Measurements from ENCODE around the gene KIFC3.
"Not testable (repeated sequence)": the region's sequence is repeated elsewhere in the genome, so short reads cannot be mapped to it uniquely, and the experiment has no call there.

KIFC3 gene

DNA sequence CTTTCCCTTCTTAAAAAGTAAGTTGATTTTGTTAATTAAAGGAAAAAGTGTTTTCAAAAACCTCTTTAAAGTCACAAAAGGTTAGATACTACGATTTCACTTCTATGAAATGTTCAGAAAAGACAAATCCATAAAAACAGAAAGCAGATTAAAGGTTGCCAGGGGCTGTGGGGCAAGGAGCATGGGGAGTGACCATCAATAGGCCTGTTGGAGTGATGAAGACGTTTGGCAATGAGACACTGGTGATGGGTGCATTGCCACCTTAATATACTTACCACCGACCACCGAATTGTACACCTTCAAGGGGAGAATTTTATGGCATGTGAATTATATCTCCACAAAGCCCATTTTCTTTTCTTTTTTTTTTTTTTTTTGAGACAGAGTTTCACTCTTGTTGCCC lies 19.2 kb downstream of the KIFC3 start:
- no peaks in the 10 kb centered on the region for H3K36me3 ChIP-seq (ENCODE audit: control insufficient read depth, insufficient read depth, low read length)
- no peak overlapping the region for H3K27ac ChIP-seq (ENCODE audit: low read depth, low read length)
- 0 out of 2 replicates have a peak, but pooled peaks cover 3% of the 10 kb centered on the region for H3K4me1 ChIP-seq (ENCODE audit: control insufficient read depth, insufficient read depth, low read length)
- no peaks in the 10 kb centered on the region for H3K9me3 ChIP-seq (ENCODE audit: control insufficient read depth, insufficient read depth, low read length)
- H3K4me3 ChIP-seq (ENCODE audit: low read depth, low read length): no peak overlapping the region
- H3K9ac ChIP-seq (ENCODE audit: low read depth, low read length): no peak overlapping the region
- no peaks in the 10 kb centered on the region for H3K27me3 ChIP-seq (ENCODE audit: control insufficient read depth, insufficient read depth, low read length)

GRCh38 chr16:57782607-57783055 lies 19.7 kb downstream of the KIFC3 start:
- not testable (repeated sequence) for H3K27me3 ChIP-seq (ENCODE audit: control insufficient read depth, insufficient read depth, low read length); H3K9me3 ChIP-seq (ENCODE audit: control insufficient read depth, insufficient read depth, low read length); H3K36me3 ChIP-seq (ENCODE audit: control insufficient read depth, insufficient read depth, low read length); H3K4me3 ChIP-seq (ENCODE audit: low read depth, low read length); H3K4me1 ChIP-seq (ENCODE audit: control insufficient read depth, insufficient read depth, low read length); H3K27ac ChIP-seq (ENCODE audit: low read depth, low read length); H3K9ac ChIP-seq (ENCODE audit: low read depth, low read length)

DNA sequence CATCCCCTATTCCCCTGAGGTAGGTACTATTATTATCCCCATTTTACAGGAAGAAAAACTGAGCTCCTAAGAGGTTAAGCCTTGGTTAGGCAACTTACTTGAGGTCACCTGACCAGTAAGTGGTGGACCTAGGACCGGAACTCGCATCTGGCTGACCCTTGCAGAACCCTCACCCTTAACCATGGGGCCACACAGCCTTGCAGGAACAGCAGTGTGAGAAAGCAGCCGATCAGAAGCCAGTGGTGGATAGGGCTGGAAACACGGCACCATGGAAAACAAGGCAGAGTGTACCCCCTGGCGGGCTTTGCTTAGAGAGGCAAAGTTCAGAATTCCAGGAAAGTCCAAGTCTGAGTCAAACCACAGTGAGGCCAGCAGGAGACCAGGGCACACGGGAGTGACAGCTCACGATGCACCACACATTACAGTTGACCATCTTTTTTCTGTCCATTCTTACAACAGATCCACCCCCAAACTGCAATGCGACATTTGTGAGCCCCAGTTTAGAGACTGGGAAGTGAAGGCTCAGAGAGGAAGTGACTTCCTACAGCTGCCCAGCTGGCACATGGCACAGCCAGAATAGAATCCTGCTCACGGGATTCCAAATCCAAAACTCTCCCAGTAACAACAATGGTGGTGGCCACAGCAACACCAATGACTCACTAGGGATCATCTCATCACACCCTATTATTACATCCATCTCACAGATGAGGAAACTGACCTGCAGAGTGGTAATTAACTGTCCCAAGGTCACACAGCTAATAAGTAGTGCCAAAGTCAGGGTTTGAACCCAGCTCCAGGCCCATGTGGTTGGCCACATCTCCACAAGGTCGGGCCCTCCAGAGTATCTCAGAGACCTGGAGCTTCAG lies 20.3 kb downstream of the KIFC3 start:
- no peak overlapping the region for H3K9ac ChIP-seq (ENCODE audit: low read depth, low read length)
- no peak overlapping the region for H3K27ac ChIP-seq (ENCODE audit: low read depth, low read length)
- H3K36me3 ChIP-seq (ENCODE audit: control insufficient read depth, insufficient read depth, low read length): no peaks in the 10 kb centered on the region
- H3K27me3 ChIP-seq (ENCODE audit: control insufficient read depth, insufficient read depth, low read length): no peaks in the 10 kb centered on the region
- H3K4me3 ChIP-seq (ENCODE audit: low read depth, low read length): no peak overlapping the region
- H3K4me1 ChIP-seq (ENCODE audit: control insufficient read depth, insufficient read depth, low read length): 0 out of 2 replicates have a peak, but pooled peaks cover 3% of the 10 kb centered on the region
- no peaks in the 10 kb centered on the region for H3K9me3 ChIP-seq (ENCODE audit: control insufficient read depth, insufficient read depth, low read length)

- Histone ChIP-seq H3K27me3 (ENCODE audit: control insufficient read depth, insufficient read depth, low read length) (no peaks in the 10 kb centered on the region), H3K9me3 (ENCODE audit: control insufficient read depth, insufficient read depth, low read length) (no peaks in the 10 kb centered on the region), H3K4me1 (ENCODE audit: control insufficient read depth, insufficient read depth, low read length) (peaks cover 8% of the 10 kb centered on the region), H3K9ac (ENCODE audit: low read depth, low read length) (no peak overlapping the region), H3K4me3 (ENCODE audit: low read depth, low read length) (no peak overlapping the region), H3K36me3 (ENCODE audit: control insufficient read depth, insufficient read depth, low read length) (no peaks in the 10 kb centered on the region), H3K27ac (ENCODE audit: low read depth, low read length) (no peak overlapping the region)
Measured at GRCh38 chr16:57781349-57781740, 20.9 kb downstream of the KIFC3 start.

DNA sequence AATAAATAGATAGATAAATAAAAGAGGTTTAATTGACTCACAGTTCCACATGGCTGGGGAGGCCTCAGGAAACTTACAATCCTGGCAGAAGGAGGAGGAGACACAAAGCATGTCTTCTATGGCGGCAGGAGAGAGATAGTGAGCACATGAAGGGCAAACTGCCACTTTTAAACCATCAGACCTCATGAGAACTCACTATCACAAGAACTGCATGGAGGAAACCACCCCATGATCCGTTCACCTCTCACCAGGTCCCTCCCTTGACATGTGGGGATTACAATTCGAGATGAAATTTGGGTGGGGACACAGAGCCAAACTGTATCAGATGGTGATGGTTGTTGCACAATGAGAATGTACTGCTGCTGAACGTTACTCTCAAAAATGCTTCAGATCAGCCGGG lies 22.5 kb downstream of the KIFC3 start:
- peaks cover 19% of the 10 kb centered on the region for H3K4me1 ChIP-seq (ENCODE audit: control insufficient read depth, insufficient read depth, low read length)
- not testable (repeated sequence) for H3K9me3 ChIP-seq (ENCODE audit: control insufficient read depth, insufficient read depth, low read length); H3K9ac ChIP-seq (ENCODE audit: low read depth, low read length); H3K27me3 ChIP-seq (ENCODE audit: control insufficient read depth, insufficient read depth, low read length); H3K4me3 ChIP-seq (ENCODE audit: low read depth, low read length); H3K36me3 ChIP-seq (ENCODE audit: control insufficient read depth, insufficient read depth, low read length); H3K27ac ChIP-seq (ENCODE audit: low read depth, low read length)

DNA sequence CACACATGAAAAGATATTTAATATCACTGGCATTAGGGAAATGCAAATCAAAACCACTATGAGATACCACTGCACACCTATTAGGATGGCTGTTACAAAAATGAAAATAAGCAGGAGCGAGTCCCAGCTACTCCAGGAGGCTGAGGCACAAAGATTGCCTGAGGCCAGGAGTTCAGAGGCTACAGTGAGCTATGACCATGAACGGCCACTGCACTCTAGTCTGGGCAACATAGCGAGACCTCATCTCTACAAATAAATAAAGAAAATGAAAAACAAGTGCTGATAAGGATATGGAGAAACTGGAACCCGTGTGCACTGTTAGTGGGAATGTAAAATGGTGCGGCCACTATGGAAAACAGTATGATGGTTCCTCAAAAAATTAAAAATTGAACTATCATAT lies 23.6 kb downstream of the KIFC3 start:
- H3K27me3 ChIP-seq (ENCODE audit: control insufficient read depth, insufficient read depth, low read length): no peaks in the 10 kb centered on the region
- H3K4me3 ChIP-seq (ENCODE audit: low read depth, low read length): no peak overlapping the region
- H3K27ac ChIP-seq (ENCODE audit: low read depth, low read length): no peak overlapping the region
- no peak overlapping the region for H3K9ac ChIP-seq (ENCODE audit: low read depth, low read length)
- H3K36me3 ChIP-seq (ENCODE audit: control insufficient read depth, insufficient read depth, low read length): no peaks in the 10 kb centered on the region
- no peaks in the 10 kb centered on the region for H3K9me3 ChIP-seq (ENCODE audit: control insufficient read depth, insufficient read depth, low read length)
- H3K4me1 ChIP-seq (ENCODE audit: control insufficient read depth, insufficient read depth, low read length): peaks cover 22% of the 10 kb centered on the region

GRCh38 chr16:57775661-57776469 lies 26.4 kb downstream of the KIFC3 start:
- Histone ChIP-seq H3K27ac (ENCODE audit: low read depth, low read length) (peak overlapping the region; percentile 82), H3K9ac (ENCODE audit: low read depth, low read length) (no peak overlapping the region), H3K9me3 (ENCODE audit: control insufficient read depth, insufficient read depth, low read length) (no peaks in the 10 kb centered on the region), H3K36me3 (ENCODE audit: control insufficient read depth, insufficient read depth, low read length) (no peaks in the 10 kb centered on the region), H3K4me1 (ENCODE audit: control insufficient read depth, insufficient read depth, low read length) (peaks cover 20% of the 10 kb centered on the region), H3K4me3 (ENCODE audit: low read depth, low read length) (peak overlapping the region; percentile 3; the same call in 1 of the 2 replicates), H3K27me3 (ENCODE audit: control insufficient read depth, insufficient read depth, low read length) (no peaks in the 10 kb centered on the region)

DNA sequence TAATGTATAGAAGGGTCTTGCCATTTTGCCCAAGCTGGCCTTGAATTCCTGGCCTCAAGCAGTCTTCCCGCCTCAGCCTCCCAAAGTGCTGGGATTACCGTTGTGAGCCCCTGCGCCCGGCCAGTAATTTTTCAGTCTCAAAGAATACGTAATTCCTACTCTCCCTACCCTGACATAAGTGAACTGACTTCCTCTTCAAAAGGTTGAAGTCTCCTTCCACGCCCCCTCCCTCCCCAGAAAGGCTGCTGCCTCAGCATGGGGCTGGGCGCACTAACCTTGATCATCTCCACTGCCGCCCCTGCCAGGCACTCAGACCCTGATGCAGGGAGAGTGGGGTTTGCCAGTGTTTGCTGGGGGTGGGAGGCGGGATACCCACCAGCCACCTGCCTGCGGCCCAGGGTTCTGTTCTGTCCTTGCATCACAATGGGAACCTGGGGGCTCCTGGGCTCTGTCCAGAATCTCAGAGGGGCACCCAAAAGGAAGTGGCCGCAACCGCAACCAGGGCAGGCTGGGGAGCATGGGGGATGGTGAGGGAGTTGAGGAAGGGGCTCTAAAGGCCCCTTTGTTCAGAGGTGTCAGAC lies 27.5 kb downstream of the KIFC3 start:
- no peaks in the 10 kb centered on the region for H3K27me3 ChIP-seq (ENCODE audit: control insufficient read depth, insufficient read depth, low read length)
- no peaks in the 10 kb centered on the region for H3K36me3 ChIP-seq (ENCODE audit: control insufficient read depth, insufficient read depth, low read length)
- H3K9me3 ChIP-seq (ENCODE audit: control insufficient read depth, insufficient read depth, low read length): no peaks in the 10 kb centered on the region
- H3K4me1 ChIP-seq (ENCODE audit: control insufficient read depth, insufficient read depth, low read length): peaks cover 20% of the 10 kb centered on the region
- peak overlapping the region; percentile 55 for H3K27ac ChIP-seq (ENCODE audit: low read depth, low read length)
- H3K4me3 ChIP-seq (ENCODE audit: low read depth, low read length): no peak overlapping the region
- H3K9ac ChIP-seq (ENCODE audit: low read depth, low read length): no peak overlapping the region

- Histone ChIP-seq H3K27ac (ENCODE audit: low read depth, low read length) (no peak overlapping the region), H3K36me3 (ENCODE audit: control insufficient read depth, insufficient read depth, low read length) (no peaks in the 10 kb centered on the region), H3K4me1 (ENCODE audit: control insufficient read depth, insufficient read depth, low read length) (peaks cover 20% of the 10 kb centered on the region), H3K9ac (ENCODE audit: low read depth, low read length) (no peak overlapping the region), H3K27me3 (ENCODE audit: control insufficient read depth, insufficient read depth, low read length) (no peaks in the 10 kb centered on the region), H3K4me3 (ENCODE audit: low read depth, low read length) (no peak overlapping the region), H3K9me3 (ENCODE audit: control insufficient read depth, insufficient read depth, low read length) (no peaks in the 10 kb centered on the region)
Measured at GRCh38 chr16:57773655-57774295, 28.5 kb downstream of the KIFC3 start.

DNA sequence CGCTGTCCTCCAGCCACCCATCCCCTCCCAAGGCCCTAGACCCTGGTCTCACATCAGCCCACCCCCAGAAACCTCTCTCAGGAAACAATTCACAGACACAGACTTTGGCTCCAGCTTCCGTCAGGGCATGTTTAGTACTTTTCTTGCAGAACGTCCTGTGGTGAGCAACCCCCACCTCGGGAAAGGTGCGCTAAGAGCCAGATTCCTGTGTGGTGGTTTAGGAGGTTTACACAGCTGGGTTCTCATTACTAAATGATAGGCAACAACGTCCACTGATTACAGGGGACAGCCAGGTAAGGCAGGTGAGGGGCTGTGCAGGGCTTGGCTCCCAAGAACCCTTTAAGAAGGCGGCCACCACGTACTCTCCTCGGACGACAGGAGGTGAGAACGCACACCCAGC lies 29.3 kb downstream of the KIFC3 start:
- H3K4me3 ChIP-seq (ENCODE audit: low read depth, low read length): no peak overlapping the region
- H3K27me3 ChIP-seq (ENCODE audit: control insufficient read depth, insufficient read depth, low read length): no peaks in the 10 kb centered on the region
- no peaks in the 10 kb centered on the region for H3K9me3 ChIP-seq (ENCODE audit: control insufficient read depth, insufficient read depth, low read length)
- H3K36me3 ChIP-seq (ENCODE audit: control insufficient read depth, insufficient read depth, low read length): no peaks in the 10 kb centered on the region
- peaks cover 20% of the 10 kb centered on the region for H3K4me1 ChIP-seq (ENCODE audit: control insufficient read depth, insufficient read depth, low read length)
- H3K9ac ChIP-seq (ENCODE audit: low read depth, low read length): no peak overlapping the region
- H3K27ac ChIP-seq (ENCODE audit: low read depth, low read length): no peak overlapping the region
